Spleen (tissue), 11 donors: ENCODE measurements around the gene FA2H. TPM values are rescaled to one million over a fixed set of nuclear protein-coding genes. Genes with fewer than 3 reads are reported as not detected.

Source experiments
- DNase-seq: peaks from one replicate; pipeline ENCODE4 v3.0.0-alpha.2; 2020
- H3K27ac ChIP-seq, 8 donors: fragments of 200-600 bp; sonication (generic) in 7 of 8; 1 replicate in 4 of 8; 2 replicates in 4 of 8; pipeline versions ENCODE4 v1.5.0 to v1.8.0; 2016 to 2021; ENCODE audit warnings: inconsistent platforms in 4 of 8, mild to moderate bottlenecking in 4 of 8, moderate library complexity in 1 of 8
- H3K27me3 ChIP-seq, 7 donors: fragments of 200-600 bp; sonication (generic) in 6 of 7; replicated peaks in 1 of 7; 1 replicate in 4 of 7; 2 replicates in 3 of 7; pipeline versions ENCODE4 v1.5.0 to v1.8.0; 2016 to 2021; ENCODE audit warnings: inconsistent platforms in 3 of 7, mild to moderate bottlenecking in 1 of 7
- H3K36me3 ChIP-seq, 6 donors: fragments of 200-600 bp; sonication (generic) in 5 of 6; 1 replicate in 4 of 6; 2 replicates in 2 of 6; pipeline versions ENCODE4 v1.5.0 to v1.8.0; 2016 to 2021; ENCODE audit warnings: inconsistent platforms in 2 of 6
- H3K4me1 ChIP-seq, 6 donors: fragments of 200-600 bp; sonication (generic) in 5 of 6; 1 replicate in 3 of 6; 2 replicates in 3 of 6; pipeline versions ENCODE4 v1.5.0 to v1.8.0; 2016 to 2021; ENCODE audit warnings: inconsistent platforms in 3 of 6
- H3K4me3 ChIP-seq, 8 donors: fragments of 200-600 bp; sonication (generic) in 7 of 8; 1 replicate in 4 of 8; 2 replicates in 4 of 8; pipeline versions ENCODE4 v1.5.0 to v1.8.0; 2016 to 2021; ENCODE audit warnings: inconsistent platforms in 4 of 8, mild to moderate bottlenecking in 4 of 8, moderate library complexity in 2 of 8
- H3K9me3 ChIP-seq, 8 donors: fragments of 200-600 bp; sonication (generic) in 7 of 8; 1 replicate in 4 of 8; 2 replicates in 4 of 8; pipeline versions ENCODE4 v1.5.0 to v1.8.0; 2016 to 2021; ENCODE audit warnings: inconsistent platforms in 4 of 8
- CTCF ChIP-seq, 11 experiments: fragments of 200-600 bp in 7 of 11; fragments of 450-650 bp in 4 of 11; sonication (generic) in 4 of 11; IDR thresholded peaks in 8 of 11; conservative IDR thresholded peaks in 3 of 11; 1 replicate in 7 of 11; 2 replicates in 4 of 11; pipeline versions ENCODE4 v1.4.0 to v1.8.0; 2016 to 2021; ENCODE audit warnings: antibody characterized with exemption in 11 of 11, inconsistent platforms in 4 of 11, mild to moderate bottlenecking in 1 of 11
- POLR2A ChIP-seq, 3 donors: fragments of 450-650 bp; IDR thresholded peaks; one replicate each; pipeline ENCODE4 v1.5.1; 2017; ENCODE audit warnings: antibody characterized with exemption in 3 of 3, mild to moderate bottlenecking in 1 of 3
- POLR2AphosphoS5 ChIP-seq, 3 donors: sonication (generic); formaldehyde crosslinking; IDR thresholded peaks; one replicate each; pipeline ENCODE4 v1.5.1; 2017; ENCODE audit warnings: antibody characterized with exemption in 3 of 3
- WGBS, 5 donors: extraction: QIAGEN DNeasy Blood & Tissue Kit in 3 of 5; methylation state at CpG; one replicate each; pipeline versions ENCODE4 v1.1.5 to v1.1.7; 2013 to 2018; 5-methylcytosine and 5-hydroxymethylcytosine counted together
- intact Hi-C: fragments of 100-400 bp; cut with DNase I; formaldehyde crosslinking; loops from one replicate; pipeline ENCODE4 v1.15.0; 2023; ENCODE audit warnings: low total_unique reads
- polyA plus RNA-seq, 3 donors: library from polyadenylated mRNA; stranded (reverse); fragments of 200-250 nt; gene quantifications; one replicate each; pipeline ENCODE4 v1.2.1, GENCODE V29; 2013
- total RNA-seq, 7 donors: library from RNA; depleted of rRNA in 3 of 7; stranded (reverse); fragments of >200 nt in 3 of 7; fragmentation: NEBNext Ultra II Directional in 4 of 7; extraction: Animal tissue kit (Norgen Biotek cat#: 25700) in 4 of 7; gene quantifications; one replicate each; pipeline versions ENCODE4 v1.1.0 to v1.2.1, GENCODE V29; 2016 to 2021
- donor health status: healthy with polysubstance abuse.
- donor health status: DM: no; HTN: no; CAD: no; lungs with moderate emphysema.
- donor health status: DM: no; HTN: no; CAD: no.
- donor health status: Bipolar disorder and iron deficiency.
- donor health status: healthy.
- donor health status: DM: no; HTN: no; CAD: no.
- donor health status: DM: yes; HTN: yes; CAD: no.

Gene FA2H
- total and polyA plus RNA-seq, 10 donors: 0.23 to 2.6 (median 0.59) TPM

- H3K9me3 ChIP-seq: no peaks in the 10 kb centered on the region
- no peak overlapping the region for H3K4me3 ChIP-seq
- TF ChIP-seq POLR2AphosphoS5 (IDR thresholded peaks at IDR 0.05) (no peak), POLR2A (IDR thresholded peaks at IDR 0.05) (no peak), CTCF (IDR thresholded peaks at IDR 0.05 in 8 of 11, conservative IDR thresholded peaks at IDR 0.05 in 3 of 11) (no peak)
- 79 to 92% (median 82%) methylated on average over 10 of the region's 10 CpGs for WGBS, 5 donors
- no peak for DNase-seq
- H3K27ac ChIP-seq: no peak overlapping the region
- no peaks in the 10 kb centered on the region for H3K27me3 ChIP-seq
- intact Hi-C loops: no loop called here
- H3K36me3 ChIP-seq: peaks cover 0 to 94% (median 80%) of the 10 kb centered on the region in 6 donors
- H3K4me1 ChIP-seq: peaks cover 3 to 41% (median 14%) of the 10 kb centered on the region in 6 donors
Observed at GRCh38 chr16:74691093-74691855, 83.3 kb downstream of the FA2H start.

DNA sequence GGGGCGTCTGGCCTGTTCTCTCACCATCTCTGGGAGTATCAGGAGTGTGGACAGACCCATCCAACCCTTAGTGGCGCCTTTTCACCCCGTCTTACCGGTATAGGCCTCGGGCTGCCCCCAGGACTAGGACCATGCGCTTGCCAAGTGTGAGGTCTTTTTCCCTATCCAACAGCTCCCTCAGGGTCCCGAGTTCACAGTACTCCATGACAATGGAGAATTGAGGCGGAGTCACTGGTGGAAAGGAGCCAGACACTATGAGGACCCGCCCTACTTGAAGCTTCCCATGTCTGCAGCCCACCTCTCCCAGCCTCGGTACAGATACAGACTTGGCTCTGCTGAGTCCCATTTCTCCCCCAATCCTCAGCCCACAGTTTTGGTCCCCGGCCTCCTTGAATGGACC lies 92.1 kb downstream of the FA2H start:
- Histone ChIP-seq H3K27ac (no peak overlapping the region), H3K4me1 (peaks cover 0 to 16% (median 2%) of the 10 kb centered on the region in 6 donors), H3K27me3 (no peaks in the 10 kb centered on the region), H3K36me3 (peaks cover 0 to 100% (median 94%) of the 10 kb centered on the region in 6 donors), H3K9me3 (no peaks in the 10 kb centered on the region), H3K4me3 (no peak overlapping the region)
- DNase-seq: no peak
- WGBS, 5 donors: 85 to 95% (median 92%) methylated on average over 11 of the region's 11 CpGs
- intact Hi-C loops: no loop called here
- TF ChIP-seq POLR2AphosphoS5 (IDR thresholded peaks at IDR 0.05): no peak
- no peak for TF ChIP-seq POLR2A (IDR thresholded peaks at IDR 0.05)
- TF ChIP-seq CTCF (IDR thresholded peaks at IDR 0.05 in 8 of 11, conservative IDR thresholded peaks at IDR 0.05 in 3 of 11): no peak

GRCh38 chr16:74680681-74681080 lies 93.9 kb downstream of the FA2H start:
- peaks cover 0 to 100% (median 98%) of the 10 kb centered on the region in 6 donors for H3K36me3 ChIP-seq
- no peak overlapping the region for H3K27ac ChIP-seq
- intact Hi-C loops: no loop called here
- WGBS, 5 donors: 78 to 97% (median 96%) methylated on average over 6 of the region's 6 CpGs
- H3K27me3 ChIP-seq: no peaks in the 10 kb centered on the region
- H3K4me1 ChIP-seq: peaks cover 0 to 16% (median 2%) of the 10 kb centered on the region in 6 donors
- no peak for TF ChIP-seq CTCF (IDR thresholded peaks at IDR 0.05 in 8 of 11, conservative IDR thresholded peaks at IDR 0.05 in 3 of 11)
- TF ChIP-seq POLR2A (IDR thresholded peaks at IDR 0.05): no peak
- TF ChIP-seq POLR2AphosphoS5 (IDR thresholded peaks at IDR 0.05): no peak
- no peak for DNase-seq
- H3K4me3 ChIP-seq: no peak overlapping the region
- H3K9me3 ChIP-seq: no peaks in the 10 kb centered on the region

DNA sequence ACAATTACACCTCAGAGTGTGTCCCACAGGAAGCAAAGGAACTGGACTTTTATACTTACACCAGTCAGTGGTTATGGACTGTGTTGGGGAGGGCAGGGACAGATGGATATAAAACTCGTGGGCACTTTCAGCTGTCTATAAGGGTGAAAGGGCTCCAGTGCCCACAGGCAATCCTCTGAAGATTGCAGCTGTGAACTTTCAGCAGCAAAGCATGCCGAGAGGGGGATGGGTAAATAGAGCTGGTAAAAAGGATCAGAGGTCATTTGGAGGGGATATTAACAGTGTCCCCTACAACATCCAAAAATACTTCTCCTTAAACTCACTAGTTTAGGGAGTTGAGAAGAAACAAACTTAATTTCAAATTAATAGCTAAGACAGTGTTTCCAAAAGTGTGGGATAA lies 94.6 kb downstream of the FA2H start:
- no peak overlapping the region for H3K4me3 ChIP-seq
- TF ChIP-seq CTCF (IDR thresholded peaks at IDR 0.05 in 8 of 11, conservative IDR thresholded peaks at IDR 0.05 in 3 of 11) (no peak), POLR2AphosphoS5 (IDR thresholded peaks at IDR 0.05) (no peak), POLR2A (IDR thresholded peaks at IDR 0.05) (no peak)
- H3K4me1 ChIP-seq: peaks cover 0 to 16% (median 2%) of the 10 kb centered on the region in 6 donors
- no peaks in the 10 kb centered on the region for H3K27me3 ChIP-seq
- peaks cover 0 to 100% (median 98%) of the 10 kb centered on the region in 6 donors for H3K36me3 ChIP-seq
- intact Hi-C loops: no loop called here
- DNase-seq: no peak
- WGBS, 5 donors: 43 to 86% (median 65%) methylated on average over 2 of the region's 2 CpGs
- no peak overlapping the region for H3K27ac ChIP-seq
- H3K9me3 ChIP-seq: no peaks in the 10 kb centered on the region
